Heart left ventricle (tissue), 13 donors: ENCODE measurements around the gene PLCB1.

Experiments
- CTCF ChIP-seq, 12 donors: fragments of 200-600 bp; sonication (generic) in 4 of 12; IDR thresholded peaks; one replicate each; pipeline versions ENCODE4 v1.5.0 to v1.8.0; 2018 to 2022; ENCODE audit warnings: antibody characterized with exemption in 12 of 12, mild to moderate bottlenecking in 5 of 12
- POLR2A ChIP-seq, 2 donors: fragments of 450-650 bp; IDR thresholded peaks; one replicate each; pipeline ENCODE4 v1.6.1; 2017; ENCODE audit warnings: antibody characterized with exemption in 2 of 2, mild to moderate bottlenecking in 2 of 2, moderate library complexity in 2 of 2
- donor health status: ischemic (EF 13 %, LVEDD 7.1; RV severe dilation, severe dysfunction).
- donor health status: DM: no; HTN: yes; CAD: no.
- donor health status: DM: no; HTN: no; CAD: no.
- donor health status: ischemic (EF 25% LVEDD 6.9; RV normal size, moderate dysfunction).
- donor health status: ischemic (EF 25% LVEDD 5.7; RV mildly dilated, moderate dysfunction).
- donor health status: ischemic (EF 35%, LVEDD 5.7; RV mildly dilated, moderate dysfunction).
- donor health status: nonischemic (EF 11% LVEDD 7.7; RV severe dilation, severe dysfunction).
- donor health status: DM: yes; HTN: yes; CAD: no.
- donor health status: PGD.
- donor health status: ischemic (EF 29% LVEDD 5.4; RV normal size, mild dysfunction).
- donor health status: nonischemic (EF 23%, LVEDD 6.1; RV moderate dilation, normal function).

- TF ChIP-seq POLR2A (IDR thresholded peaks at IDR 0.05) (no peak), CTCF (IDR thresholded peaks at IDR 0.05) (no peak)
These were observed 538.8 kb downstream of the PLCB1 start for GRCh38 chr20:8670893-8671215.
